Dendritic cell treated with granulocyte-macrophage colony-stimulating factor and Interleukin-4, amounts not matched to agents 40 ng/mL and 50 ng/mL, for 4 days (primary cell): ENCODE measurements around the gene FAH.

Experiments
- H3K27ac Mint-ChIP-seq: one replicate; pipeline ENCODE4 v1.8.0; 2022; ENCODE audit warnings: mild to moderate bottlenecking, mixed read lengths
- H3K27me3 Mint-ChIP-seq: one replicate; pipeline ENCODE4 v1.8.0; 2022; ENCODE audit warnings: mild to moderate bottlenecking, mixed read lengths
- H3K36me3 Mint-ChIP-seq: one replicate; pipeline ENCODE4 v1.8.0; 2022; ENCODE audit warnings: low read depth, mixed read lengths
- H3K4me1 Mint-ChIP-seq: one replicate; pipeline ENCODE4 v1.8.0; 2022; ENCODE audit warnings: low read depth, mixed read lengths
- H3K4me3 Mint-ChIP-seq: one replicate; pipeline ENCODE4 v1.8.0; 2022; ENCODE audit warnings: mild to moderate bottlenecking, moderate library complexity, mixed read lengths
- H3K9me3 Mint-ChIP-seq: one replicate; pipeline ENCODE4 v1.8.0; 2022; ENCODE audit warnings: mixed read lengths
- intact Hi-C: fragments of 100-400 bp; cut with micrococcal nuclease; formaldehyde crosslinking; loops from one replicate; pipeline ENCODE4 v1.15.0; 2022

Gene FAH

DNA sequence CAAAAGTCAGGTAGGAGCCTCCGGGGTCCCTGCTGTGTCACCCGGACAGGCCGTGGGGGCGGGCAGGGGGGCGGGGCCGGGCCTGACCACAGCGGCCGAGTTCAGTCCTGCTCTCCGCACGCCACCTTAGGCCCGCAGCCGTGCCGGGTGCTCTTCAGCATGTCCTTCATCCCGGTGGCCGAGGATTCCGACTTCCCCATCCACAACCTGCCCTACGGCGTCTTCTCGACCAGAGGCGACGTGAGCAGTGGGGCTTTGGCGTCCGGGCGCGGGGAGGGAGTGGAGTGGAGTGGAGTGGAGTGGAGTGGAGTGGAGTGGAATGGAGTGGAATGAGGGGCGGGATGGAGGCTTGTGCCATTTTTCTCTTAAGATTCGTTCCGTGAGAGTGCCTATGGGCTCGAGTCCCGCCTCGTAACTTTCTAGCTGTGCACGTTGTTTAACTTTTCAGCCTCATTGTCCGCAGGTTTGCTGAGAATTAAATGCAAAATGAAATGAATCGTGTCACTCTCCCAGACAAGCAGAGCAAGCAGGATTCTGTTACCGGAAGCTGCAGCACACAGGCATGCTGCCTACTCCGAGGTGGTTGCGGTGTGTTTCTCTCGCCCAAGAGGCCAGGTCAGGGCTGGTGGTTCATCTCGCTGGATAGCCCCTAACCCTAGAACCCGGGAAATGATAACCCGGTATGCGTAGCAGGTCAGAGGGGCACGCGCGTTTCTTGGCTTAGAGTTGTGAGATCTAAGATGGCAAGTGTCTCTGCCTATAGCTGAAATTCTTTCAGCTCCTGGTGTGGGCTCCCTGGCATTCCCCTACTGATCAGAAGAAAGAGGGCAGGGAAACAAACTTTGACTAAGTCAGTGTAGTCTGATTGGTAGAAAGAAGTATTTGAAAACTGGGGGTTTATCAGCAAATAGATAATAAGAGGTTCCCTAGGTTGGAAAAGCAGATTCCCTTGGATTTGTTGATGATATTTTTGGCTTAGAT is at the start of gene FAH:
FAH (plus strand) TSS at position 104 of the 981 bp plus-strand sequence; CDS start at position 160, 56 bp downstream.
- Mint-ChIP-seq H3K36me3 (peaks cover 6% of the 10 kb centered on the region), H3K27ac (peak within 1 kb of the TSS; percentile 82), H3K9me3 (no peaks in the 10 kb centered on the region), H3K4me3 (peak within 1 kb of the TSS; percentile 86), H3K27me3 (peaks cover 4% of the 10 kb centered on the region), H3K4me1 (peaks cover 50% of the 10 kb centered on the region)
- intact Hi-C loops, result loop anchor here (2.0 kb wide), 1 partner anchor 94 kb away; the partner anchor contains the start of gene ZFAND6

- H3K4me3 Mint-ChIP-seq, result no peak overlapping the region
- peaks cover 22% of the 10 kb centered on the region for H3K36me3 Mint-ChIP-seq
- H3K27me3 Mint-ChIP-seq, result no peaks in the 10 kb centered on the region
- intact Hi-C loops, result no loop called here
- no peaks in the 10 kb centered on the region for H3K9me3 Mint-ChIP-seq
- H3K4me1 Mint-ChIP-seq, result peaks cover 5% of the 10 kb centered on the region
- H3K27ac Mint-ChIP-seq, result no peak overlapping the region
Observed at GRCh38 chr15:80105193-80105592, 47.6 kb upstream of the FAH start.

GRCh38 chr15:80105595-80105994 is 47.2 kb upstream of the FAH start:
- Mint-ChIP-seq H3K27ac (no peak overlapping the region), H3K9me3 (no peaks in the 10 kb centered on the region), H3K4me1 (peaks cover 5% of the 10 kb centered on the region), H3K4me3 (no peak overlapping the region), H3K36me3 (peaks cover 22% of the 10 kb centered on the region), H3K27me3 (no peaks in the 10 kb centered on the region)
- intact Hi-C loops, result no loop called here

GRCh38 chr15:80106051-80106450 is 46.7 kb upstream of the FAH start:
- Mint-ChIP-seq H3K4me1 (peaks cover 5% of the 10 kb centered on the region), H3K4me3 (no peak overlapping the region), H3K27me3 (no peaks in the 10 kb centered on the region), H3K9me3 (no peaks in the 10 kb centered on the region), H3K27ac (no peak overlapping the region), H3K36me3 (peaks cover 22% of the 10 kb centered on the region)
- intact Hi-C loops, result no loop called here

- intact Hi-C loops, result no loop called here
- Mint-ChIP-seq H3K27me3 (no peaks in the 10 kb centered on the region), H3K36me3 (peaks cover 15% of the 10 kb centered on the region), H3K4me1 (peaks cover 5% of the 10 kb centered on the region), H3K9me3 (no peaks in the 10 kb centered on the region), H3K27ac (no peak overlapping the region), H3K4me3 (no peak overlapping the region)
Observed at GRCh38 chr15:80107204-80107603, 45.6 kb upstream of the FAH start.

GRCh38 chr15:80107774-80108173 is 45.0 kb upstream of the FAH start:
- Mint-ChIP-seq H3K9me3 (no peaks in the 10 kb centered on the region), H3K4me1 (peaks cover 5% of the 10 kb centered on the region), H3K27me3 (no peaks in the 10 kb centered on the region), H3K27ac (no peak overlapping the region), H3K36me3 (peaks cover 11% of the 10 kb centered on the region), H3K4me3 (no peak overlapping the region)
- intact Hi-C loops, result no loop called here

DNA sequence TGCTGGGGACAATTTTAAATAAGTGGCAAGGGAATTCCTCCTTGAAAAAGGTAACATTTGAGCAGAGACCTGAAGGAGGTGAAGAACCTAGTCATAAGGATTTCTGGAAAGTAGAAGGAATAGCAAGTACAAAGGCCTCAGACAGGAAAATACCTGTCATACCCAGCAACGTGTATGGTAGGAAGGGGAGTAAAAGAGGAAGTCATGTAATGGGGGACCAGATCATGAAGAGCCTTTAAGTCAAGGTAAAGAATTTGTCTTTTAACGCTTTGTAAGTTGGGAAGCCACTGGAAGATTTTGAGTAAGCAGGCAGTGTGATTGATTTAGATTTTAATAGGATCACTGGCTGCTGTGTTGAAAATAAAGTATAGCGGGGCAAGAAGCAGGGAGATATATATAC is 43.4 kb upstream of the FAH start:
- Mint-ChIP-seq H3K27ac (no peak overlapping the region), H3K27me3 (no peaks in the 10 kb centered on the region), H3K4me3 (no peak overlapping the region), H3K9me3 (no peaks in the 10 kb centered on the region), H3K4me1 (peaks cover 8% of the 10 kb centered on the region), H3K36me3 (peaks cover 3% of the 10 kb centered on the region)
- intact Hi-C loops, result no loop called here

- Mint-ChIP-seq H3K27ac (no peak overlapping the region), H3K4me1 (peaks cover 17% of the 10 kb centered on the region), H3K9me3 (no peaks in the 10 kb centered on the region), H3K36me3 (no peaks in the 10 kb centered on the region), H3K4me3 (no peak overlapping the region), H3K27me3 (no peaks in the 10 kb centered on the region)
- intact Hi-C loops, result no loop called here
Observed at GRCh38 chr15:80110920-80111319, 41.9 kb upstream of the FAH start.

DNA sequence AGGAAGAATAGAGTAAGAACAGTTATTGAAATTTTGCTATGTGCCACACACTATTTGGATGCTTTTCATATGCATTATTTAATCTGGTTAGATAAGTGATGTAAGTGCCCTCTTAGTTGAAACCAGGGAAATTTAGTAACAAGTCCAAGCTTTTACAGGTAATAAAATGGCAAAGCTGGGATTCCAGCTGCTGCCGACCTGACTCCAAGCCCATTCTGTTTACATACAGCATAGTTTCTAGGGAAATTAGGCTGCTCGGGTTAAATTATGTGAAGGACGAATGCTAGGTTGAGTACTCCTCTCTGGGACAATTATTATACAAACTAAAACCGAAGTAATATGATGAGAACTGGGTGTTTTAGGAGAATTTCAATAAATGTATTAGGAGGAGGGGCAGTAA is 38.7 kb upstream of the FAH start:
- Mint-ChIP-seq H3K4me1 (peaks cover 12% of the 10 kb centered on the region), H3K36me3 (no peaks in the 10 kb centered on the region), H3K4me3 (no peak overlapping the region), H3K9me3 (no peaks in the 10 kb centered on the region), H3K27me3 (no peaks in the 10 kb centered on the region), H3K27ac (no peak overlapping the region)
- intact Hi-C loops, result no loop called here

GRCh38 chr15:80115021-80115420 is 37.8 kb upstream of the FAH start:
- Mint-ChIP-seq H3K27me3 (no peaks in the 10 kb centered on the region), H3K9me3 (no peaks in the 10 kb centered on the region), H3K4me1 (peaks cover 12% of the 10 kb centered on the region), H3K4me3 (no peak overlapping the region), H3K27ac (no peak overlapping the region), H3K36me3 (no peaks in the 10 kb centered on the region)
- intact Hi-C loops, result no loop called here

DNA sequence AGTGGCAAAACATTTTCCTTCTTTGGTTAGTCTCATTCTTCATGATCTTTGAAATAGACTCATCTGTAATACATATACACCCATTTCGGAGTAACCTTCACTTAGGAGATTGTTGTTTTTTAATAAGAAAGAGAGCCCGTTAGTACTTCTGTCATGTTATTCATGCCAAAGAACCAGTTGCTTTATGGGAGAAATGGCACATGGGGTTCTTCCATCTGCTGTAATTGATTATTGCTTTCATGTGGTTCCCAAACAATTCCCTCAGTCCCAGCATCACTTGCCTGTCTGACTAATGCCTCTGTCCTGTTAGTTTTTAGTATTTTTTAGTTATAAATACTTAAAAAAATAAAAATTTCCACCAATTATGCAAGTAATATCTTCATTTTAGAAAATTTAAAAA is 33.8 kb upstream of the FAH start:
- intact Hi-C loops, result no loop called here
- Mint-ChIP-seq H3K9me3 (no peaks in the 10 kb centered on the region), H3K27me3 (no peaks in the 10 kb centered on the region), H3K4me3 (no peak overlapping the region), H3K4me1 (peaks cover 28% of the 10 kb centered on the region), H3K36me3 (peaks cover 20% of the 10 kb centered on the region), H3K27ac (no peak overlapping the region)

DNA sequence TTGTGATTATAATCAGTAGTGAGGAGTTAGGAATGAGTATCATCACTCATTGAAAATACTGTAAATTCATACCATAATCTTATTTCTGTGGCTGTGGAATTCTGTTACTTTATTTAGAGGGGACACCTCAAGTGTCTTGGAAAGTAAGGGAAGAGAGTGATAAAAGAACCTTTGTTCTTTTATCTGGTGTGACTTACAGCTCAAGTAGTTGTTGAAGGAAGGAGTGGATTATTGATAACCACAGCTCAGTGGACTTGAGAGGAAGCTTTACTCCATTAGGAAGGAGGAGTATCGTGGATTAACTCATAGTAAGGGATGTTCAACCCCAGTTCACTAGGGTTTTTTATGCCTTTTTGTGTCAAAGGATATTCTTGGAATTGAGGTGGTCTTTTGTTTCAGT is 32.2 kb upstream of the FAH start:
- intact Hi-C loops, result loop anchor here (10.0 kb wide), 1 partner anchor 54 kb away; no protein-coding TSS in a partner anchor
- no peak overlapping the region for H3K27ac Mint-ChIP-seq
- no peaks in the 10 kb centered on the region for H3K27me3 Mint-ChIP-seq
- H3K4me3 Mint-ChIP-seq, result no peak overlapping the region
- H3K4me1 Mint-ChIP-seq, result peaks cover 16% of the 10 kb centered on the region
- no peaks in the 10 kb centered on the region for H3K9me3 Mint-ChIP-seq
- peaks cover 30% of the 10 kb centered on the region for H3K36me3 Mint-ChIP-seq

- peaks cover 39% of the 10 kb centered on the region for H3K36me3 Mint-ChIP-seq
- no peak overlapping the region for H3K27ac Mint-ChIP-seq
- intact Hi-C loops, result loop anchor here (10.0 kb wide), 1 partner anchor 53 kb away; no protein-coding TSS in a partner anchor
- no peak overlapping the region for H3K4me3 Mint-ChIP-seq
- H3K27me3 Mint-ChIP-seq, result no peaks in the 10 kb centered on the region
- H3K4me1 Mint-ChIP-seq, result peaks cover 16% of the 10 kb centered on the region
- H3K9me3 Mint-ChIP-seq, result no peaks in the 10 kb centered on the region
Observed at GRCh38 chr15:80121546-80121945, 31.3 kb upstream of the FAH start.

DNA sequence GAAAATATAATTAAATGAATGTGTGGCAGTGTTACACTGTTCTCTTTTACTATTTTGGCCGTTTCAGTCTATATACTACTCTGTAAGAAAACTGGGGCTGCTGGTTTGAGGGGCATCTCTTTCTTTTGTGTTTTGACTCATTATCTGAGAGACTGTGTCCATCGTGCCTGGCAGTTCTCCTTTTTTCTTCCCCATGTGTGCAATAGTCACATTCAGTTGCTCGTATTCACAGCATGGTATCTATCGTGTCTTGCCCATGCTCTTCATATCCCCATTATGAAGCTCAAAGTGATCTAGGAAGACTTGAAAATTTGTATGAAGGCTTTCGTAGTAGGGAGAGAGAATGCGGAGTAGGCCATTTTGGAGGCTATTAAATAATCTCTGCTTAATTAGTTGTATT is 29.8 kb upstream of the FAH start:
- H3K27me3 Mint-ChIP-seq, result no peaks in the 10 kb centered on the region
- H3K4me1 Mint-ChIP-seq, result peaks cover 23% of the 10 kb centered on the region
- H3K36me3 Mint-ChIP-seq, result peaks cover 44% of the 10 kb centered on the region
- H3K9me3 Mint-ChIP-seq, result no peaks in the 10 kb centered on the region
- H3K4me3 Mint-ChIP-seq, result no peak overlapping the region
- intact Hi-C loops, result loop anchor here (10.0 kb wide), 1 partner anchor 52 kb away; no protein-coding TSS in a partner anchor
- no peak overlapping the region for H3K27ac Mint-ChIP-seq
